ENCODE measurements around the gene TTC6. TPM values are rescaled to one million over a fixed set of nuclear protein-coding genes. Genes with fewer than 3 reads are reported as not detected.

Gene TTC6
- total RNA-seq, 4 donors from 2014 or later, result not detected

- Histone ChIP-seq H3K27ac (no peak overlapping the region), H3K9me3 (peaks cover 0 to 21% (median 3%) of the 10 kb centered on the region in 3 donors), H3K36me3 (no peaks in the 10 kb centered on the region), H3K27me3 (peaks cover 13 to 63% (median 36%) of the 10 kb centered on the region in 3 donors), H3K4me3 (no peak overlapping the region), H3K4me1 (no peaks in the 10 kb centered on the region)
- in situ Hi-C loops (cut with MboI; ENCODE audit: low sequenced_read_pairs in 4 of 4) (loop anchor here in 1 of 4 donors (25.0 kb wide), 1 partner anchor 949 kb away; the partner anchor contains the start of gene PAX9), intact Hi-C loops (cut with DNase I; ENCODE audit: low total_unique reads) (no loop called here)
- ATAC-seq (no peak), DNase-seq (no peak)
- TF ChIP-seq, protein P1, sequence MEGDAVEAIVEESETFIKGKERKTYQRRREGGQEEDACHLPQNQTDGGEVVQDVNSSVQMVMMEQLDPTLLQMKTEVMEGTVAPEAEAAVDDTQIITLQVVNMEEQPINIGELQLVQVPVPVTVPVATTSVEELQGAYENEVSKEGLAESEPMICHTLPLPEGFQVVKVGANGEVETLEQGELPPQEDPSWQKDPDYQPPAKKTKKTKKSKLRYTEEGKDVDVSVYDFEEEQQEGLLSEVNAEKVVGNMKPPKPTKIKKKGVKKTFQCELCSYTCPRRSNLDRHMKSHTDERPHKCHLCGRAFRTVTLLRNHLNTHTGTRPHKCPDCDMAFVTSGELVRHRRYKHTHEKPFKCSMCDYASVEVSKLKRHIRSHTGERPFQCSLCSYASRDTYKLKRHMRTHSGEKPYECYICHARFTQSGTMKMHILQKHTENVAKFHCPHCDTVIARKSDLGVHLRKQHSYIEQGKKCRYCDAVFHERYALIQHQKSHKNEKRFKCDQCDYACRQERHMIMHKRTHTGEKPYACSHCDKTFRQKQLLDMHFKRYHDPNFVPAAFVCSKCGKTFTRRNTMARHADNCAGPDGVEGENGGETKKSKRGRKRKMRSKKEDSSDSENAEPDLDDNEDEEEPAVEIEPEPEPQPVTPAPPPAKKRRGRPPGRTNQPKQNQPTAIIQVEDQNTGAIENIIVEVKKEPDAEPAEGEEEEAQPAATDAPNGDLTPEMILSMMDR (IDR thresholded peaks at IDR 0.05 in 4 of 5, conservative IDR thresholded peaks at IDR 0.05 in 1 of 5), result no peak
- TF ChIP-seq POLR2A (IDR thresholded peaks at IDR 0.05), result no peak
These were observed 15.6 kb downstream of the TTC6 start for GRCh38 chr14:37610945-37611523.

- Histone ChIP-seq H3K27ac (no peak overlapping the region), H3K4me1 (no peaks in the 10 kb centered on the region), H3K27me3 (peaks cover 11 to 49% (median 25%) of the 10 kb centered on the region in 3 donors), H3K4me3 (peak overlapping the region in 1 of 4 donors; percentile 32), H3K36me3 (no peaks in the 10 kb centered on the region), H3K9me3 (peaks cover 0 to 21% (median 6%) of the 10 kb centered on the region in 3 donors)
- ATAC-seq, result no peak
- no peak for TF ChIP-seq POLR2A (IDR thresholded peaks at IDR 0.05)
- TF ChIP-seq, protein P1 (IDR thresholded peaks at IDR 0.05 in 4 of 5, conservative IDR thresholded peaks at IDR 0.05 in 1 of 5), result no peak
- in situ Hi-C loops (cut with MboI; ENCODE audit: low sequenced_read_pairs in 4 of 4), result loop anchor here in 1 of 4 donors (25.0 kb wide), 1 partner anchor 953 kb away; the partner anchor contains the start of gene PAX9
- DNase-seq, result no peak
- intact Hi-C loops (cut with DNase I; ENCODE audit: low total_unique reads), result no loop called here
These were observed 20.3 kb downstream of the TTC6 start for GRCh38 chr14:37615582-37616289.

GRCh38 chr14:37616853-37617252 is 21.4 kb downstream of the TTC6 start:
- in situ Hi-C loops (cut with MboI; ENCODE audit: low sequenced_read_pairs in 4 of 4), result loop anchor here in 1 of 4 donors (25.0 kb wide), 1 partner anchor 955 kb away; the partner anchor contains the start of gene PAX9
- H3K9me3 ChIP-seq, result peaks cover 0 to 21% (median 6%) of the 10 kb centered on the region in 3 donors
- ATAC-seq, result no peak

DNA sequence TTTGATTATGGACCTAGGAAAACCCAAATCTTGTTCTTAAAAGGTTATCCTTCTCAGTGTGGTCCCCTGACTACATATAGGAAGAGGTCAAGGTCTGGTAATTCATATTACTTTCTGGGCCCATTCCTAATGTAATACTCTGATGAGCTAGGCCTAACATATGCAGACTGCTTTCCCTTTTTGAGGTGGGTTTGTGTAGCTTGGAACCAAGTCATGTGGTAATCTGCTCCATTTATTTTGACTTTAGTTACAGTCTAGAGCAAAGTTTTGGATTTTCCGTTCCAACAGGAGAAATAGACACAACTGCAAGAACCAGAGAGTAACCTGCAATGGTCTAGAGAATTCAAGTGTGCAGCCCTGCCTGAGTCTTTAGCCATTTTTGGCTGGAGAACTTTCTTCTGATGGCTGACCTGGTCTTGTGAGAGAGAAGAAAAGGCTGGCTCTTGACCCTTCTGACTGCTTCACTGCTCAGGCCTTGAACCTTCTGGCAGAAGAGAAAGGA is 22.5 kb downstream of the TTC6 start:
- no peaks in the 10 kb centered on the region for H3K36me3 ChIP-seq
- ATAC-seq (no peak), DNase-seq (no peak)
- H3K27ac ChIP-seq, result no peak overlapping the region
- peaks cover 0 to 16% (median 6%) of the 10 kb centered on the region in 3 donors for H3K9me3 ChIP-seq
- TF ChIP-seq, protein P1 (IDR thresholded peaks at IDR 0.05 in 4 of 5, conservative IDR thresholded peaks at IDR 0.05 in 1 of 5), result no peak
- TF ChIP-seq POLR2A (IDR thresholded peaks at IDR 0.05), result no peak
- intact Hi-C loops (cut with DNase I; ENCODE audit: low total_unique reads), result no loop called here
- peaks cover 23 to 49% (median 31%) of the 10 kb centered on the region in 3 donors for H3K27me3 ChIP-seq
- in situ Hi-C loops (cut with MboI; ENCODE audit: low sequenced_read_pairs in 4 of 4), result loop anchor here in 1 of 4 donors (25.0 kb wide), 1 partner anchor 956 kb away; the partner anchor contains the start of gene PAX9
- no peak overlapping the region for H3K4me3 ChIP-seq
- no peaks in the 10 kb centered on the region for H3K4me1 ChIP-seq

More at GRCh38 chr14:37616853-37617252, 21.4 kb downstream of the TTC6 start:
- H3K36me3 ChIP-seq, result no peaks in the 10 kb centered on the region
- no peak overlapping the region for H3K27ac ChIP-seq
- intact Hi-C loops (cut with DNase I; ENCODE audit: low total_unique reads), result no loop called here
- H3K4me1 ChIP-seq, result no peaks in the 10 kb centered on the region
- no peak overlapping the region for H3K4me3 ChIP-seq
- peaks cover 12 to 49% (median 27%) of the 10 kb centered on the region in 3 donors for H3K27me3 ChIP-seq
- no peak for DNase-seq
- TF ChIP-seq, protein P1 (IDR thresholded peaks at IDR 0.05 in 4 of 5, conservative IDR thresholded peaks at IDR 0.05 in 1 of 5), result no peak
- TF ChIP-seq POLR2A (IDR thresholded peaks at IDR 0.05), result no peak

Data from gastrocnemius medialis (tissue), 4 donors.